Activated CD4-positive, alpha-beta memory T cell treated with anti-CD3 and anti-CD28 coated beads for 36 hours (primary cell): ENCODE results near the gene INPP4A. TPM values are rescaled to one million over a fixed set of nuclear protein-coding genes. Genes with fewer than 3 reads are reported as not detected.

ENCODE experiments used
- CTCF ChIA-PET: fragments of 350-600 bp; sonication (Branson Sonifier 250); formaldehyde crosslinking; loops from one replicate; lab custom pipeline; 2021; ENCODE audit warnings: antibody characterized with exemption, inconsistent platforms; lab: Charles Lee
- POLR2A ChIA-PET: fragments of 350-600 bp; sonication (Branson Sonifier 250); formaldehyde crosslinking; loops from one replicate; lab custom pipeline; 2021; ENCODE audit warnings: antibody characterized with exemption; lab: Charles Lee
- DNase-seq: peaks from one replicate; pipeline ENCODE4 v3.0.0-alpha.2; 2020
- H3K27ac Mint-ChIP-seq: one replicate; pipeline ENCODE4 v1.8.0; 2021; ENCODE audit warnings: mixed read lengths
- H3K27me3 Mint-ChIP-seq: one replicate; pipeline ENCODE4 v1.8.0; 2021; ENCODE audit warnings: mixed read lengths
- H3K36me3 Mint-ChIP-seq: one replicate; pipeline ENCODE4 v1.8.0; 2021; ENCODE audit warnings: mixed read lengths
- H3K4me1 Mint-ChIP-seq: one replicate; pipeline ENCODE4 v1.8.0; 2021; ENCODE audit warnings: low read depth, mixed read lengths
- H3K4me3 Mint-ChIP-seq: one replicate; pipeline ENCODE4 v1.8.0; 2021; ENCODE audit warnings: mild to moderate bottlenecking, mixed read lengths
- H3K9me3 Mint-ChIP-seq: one replicate; pipeline ENCODE4 v1.8.0; 2021; ENCODE audit warnings: mixed read lengths
- intact Hi-C: fragments of 100-400 bp; cut with micrococcal nuclease; formaldehyde crosslinking; loops from one replicate; pipeline ENCODE4 v1.15.1; 2023
- total RNA-seq, 2 experiments: library from RNA; stranded (reverse); gene quantifications; one replicate each; pipeline ENCODE4 v1.2.3, GENCODE V29; 2021

INPP4A gene
- total RNA-seq, 2 experiments from 2014 or later = 40.7 to 42.0 TPM

- CTCF ChIA-PET = interaction anchor here (1.1 to 1.3 kb wide), 3 partner anchors 44 to 107 kb away, joined by 3 to 4 read pairs (median 4); no protein-coding TSS in a partner anchor
- intact Hi-C loops = no loop called here
- no peak for DNase-seq
- no peaks in the 10 kb centered on the region for H3K27me3 Mint-ChIP-seq
- no peaks in the 10 kb centered on the region for H3K9me3 Mint-ChIP-seq
- H3K36me3 Mint-ChIP-seq = peaks cover 10% of the 10 kb centered on the region
- H3K4me3 Mint-ChIP-seq = no peak overlapping the region
- POLR2A ChIA-PET = no interaction called here
- peaks cover 33% of the 10 kb centered on the region for H3K4me1 Mint-ChIP-seq
- no peak overlapping the region for H3K27ac Mint-ChIP-seq
Observed at GRCh38 chr2:98519851-98520250, 75.2 kb downstream of the INPP4A start.

- DNase-seq = no peak
Observed at GRCh38 chr2:98520806-98521205, 76.1 kb downstream of the INPP4A start.

GRCh38 chr2:98521266-98521665, 76.6 kb downstream of the INPP4A start:
- H3K9me3 Mint-ChIP-seq = no peaks in the 10 kb centered on the region
- no peak overlapping the region for H3K4me3 Mint-ChIP-seq
- no peaks in the 10 kb centered on the region for H3K27me3 Mint-ChIP-seq
- H3K27ac Mint-ChIP-seq = no peak overlapping the region
- intact Hi-C loops = no loop called here
- peaks cover 20% of the 10 kb centered on the region for H3K4me1 Mint-ChIP-seq
- DNase-seq = no peak
- POLR2A ChIA-PET = no interaction called here
- H3K36me3 Mint-ChIP-seq = peaks cover 12% of the 10 kb centered on the region
- CTCF ChIA-PET = no interaction called here

More at GRCh38 chr2:98520806-98521205, 76.1 kb downstream of the INPP4A start:
- Mint-ChIP-seq H3K4me3 (no peak overlapping the region), H3K36me3 (peaks cover 12% of the 10 kb centered on the region), H3K4me1 (peaks cover 24% of the 10 kb centered on the region), H3K27ac (no peak overlapping the region), H3K27me3 (no peaks in the 10 kb centered on the region), H3K9me3 (no peaks in the 10 kb centered on the region)
- CTCF ChIA-PET = interaction anchor here (1.1 kb wide), 1 partner anchor 108 kb away, joined by 4 read pairs; no protein-coding TSS in a partner anchor
- POLR2A ChIA-PET = no interaction called here
- intact Hi-C loops = no loop called here

- Mint-ChIP-seq H3K4me1 (peaks cover 12% of the 10 kb centered on the region), H3K4me3 (no peak overlapping the region), H3K27me3 (no peaks in the 10 kb centered on the region), H3K9me3 (no peaks in the 10 kb centered on the region), H3K27ac (no peak overlapping the region), H3K36me3 (peaks cover 15% of the 10 kb centered on the region)
- CTCF ChIA-PET = interaction anchor here (2.2 kb wide), 1 partner anchor 110 kb away, joined by 7 read pairs; no protein-coding TSS in a partner anchor
- intact Hi-C loops = no loop called here
- DNase-seq = no peak
- POLR2A ChIA-PET = no interaction called here
Observed at GRCh38 chr2:98522854-98523253, 78.2 kb downstream of the INPP4A start.

GRCh38 chr2:98524168-98524567, 79.5 kb downstream of the INPP4A start:
- peaks cover 14% of the 10 kb centered on the region for H3K36me3 Mint-ChIP-seq
- POLR2A ChIA-PET = interaction anchor here (0.7 kb wide), 1 partner anchor 9 kb away, joined by 3 read pairs; no protein-coding TSS in a partner anchor

GRCh38 chr2:98528349-98528748, 83.7 kb downstream of the INPP4A start:
- ChIA-PET POLR2A (no interaction called here), CTCF (interaction anchor here (0.6 to 2.2 kb wide), 3 partner anchors 40 to 115 kb away, joined by 4 to 7 read pairs (median 4); no protein-coding TSS in a partner anchor)
- Mint-ChIP-seq H3K9me3 (no peaks in the 10 kb centered on the region), H3K27me3 (no peaks in the 10 kb centered on the region), H3K4me3 (no peak overlapping the region), H3K27ac (no peak overlapping the region), H3K4me1 (peaks cover 7% of the 10 kb centered on the region), H3K36me3 (peaks cover 5% of the 10 kb centered on the region)
- no peak for DNase-seq
- intact Hi-C loops = no loop called here

More at GRCh38 chr2:98524168-98524567, 79.5 kb downstream of the INPP4A start:
- Mint-ChIP-seq H3K4me3 (no peak overlapping the region), H3K27ac (no peak overlapping the region), H3K9me3 (no peaks in the 10 kb centered on the region), H3K27me3 (no peaks in the 10 kb centered on the region), H3K4me1 (peaks cover 7% of the 10 kb centered on the region)
- CTCF ChIA-PET = interaction anchor here (2.2 kb wide), 1 partner anchor 112 kb away, joined by 7 read pairs; no protein-coding TSS in a partner anchor
- no peak for DNase-seq
- intact Hi-C loops = no loop called here

- peaks cover 5% of the 10 kb centered on the region for H3K36me3 Mint-ChIP-seq
- H3K4me3 Mint-ChIP-seq = no peak overlapping the region
- ChIA-PET POLR2A (interaction anchor here (0.7 kb wide), 1 partner anchor 115 kb away, joined by 3 read pairs; no protein-coding TSS in a partner anchor), CTCF (no interaction called here)
- intact Hi-C loops = no loop called here
- no peaks in the 10 kb centered on the region for H3K27me3 Mint-ChIP-seq
- H3K4me1 Mint-ChIP-seq = peaks cover 7% of the 10 kb centered on the region
- H3K27ac Mint-ChIP-seq = no peak overlapping the region
- no peak for DNase-seq
- H3K9me3 Mint-ChIP-seq = no peaks in the 10 kb centered on the region
Observed at GRCh38 chr2:98530114-98530513, 85.5 kb downstream of the INPP4A start.

- peaks cover 3% of the 10 kb centered on the region for H3K4me1 Mint-ChIP-seq
- no peaks in the 10 kb centered on the region for H3K9me3 Mint-ChIP-seq
- H3K27me3 Mint-ChIP-seq = no peaks in the 10 kb centered on the region
- intact Hi-C loops = no loop called here
- POLR2A ChIA-PET = interaction anchor here (0.5 kb wide), 1 partner anchor 64 kb away, joined by 4 read pairs; no protein-coding TSS in a partner anchor
- H3K27ac Mint-ChIP-seq = no peak overlapping the region
- H3K4me3 Mint-ChIP-seq = no peak overlapping the region
- CTCF ChIA-PET = interaction anchor here (0.7 to 1.5 kb wide), 2 partner anchors 27 to 78 kb away, joined by 3 to 6 read pairs; no protein-coding TSS in a partner anchor
- peaks cover 8% of the 10 kb centered on the region for H3K36me3 Mint-ChIP-seq
- DNase-seq = no peak
Observed at GRCh38 chr2:98532756-98533155, 88.1 kb downstream of the INPP4A start.

GRCh38 chr2:98533547-98533946, 88.9 kb downstream of the INPP4A start:
- Mint-ChIP-seq H3K4me1 (peaks cover 7% of the 10 kb centered on the region), H3K9me3 (no peaks in the 10 kb centered on the region), H3K36me3 (peaks cover 12% of the 10 kb centered on the region), H3K27me3 (no peaks in the 10 kb centered on the region), H3K4me3 (no peak overlapping the region), H3K27ac (no peak overlapping the region)
- intact Hi-C loops = no loop called here
- no peak for DNase-seq
- ChIA-PET POLR2A (no interaction called here), CTCF (no interaction called here)

- Mint-ChIP-seq H3K9me3 (no peaks in the 10 kb centered on the region), H3K36me3 (peaks cover 21% of the 10 kb centered on the region), H3K4me3 (no peak overlapping the region), H3K27ac (no peak overlapping the region), H3K4me1 (peaks cover 15% of the 10 kb centered on the region), H3K27me3 (no peaks in the 10 kb centered on the region)
- no peak for DNase-seq
- ChIA-PET POLR2A (no interaction called here), CTCF (interaction anchor here (1.6 kb wide), 1 partner anchor 121 kb away, joined by 3 read pairs; no protein-coding TSS in a partner anchor)
- intact Hi-C loops = no loop called here
Observed at GRCh38 chr2:98534761-98535160, 90.1 kb downstream of the INPP4A start.

GRCh38 chr2:98535971-98536677, 91.5 kb downstream of the INPP4A start:
- H3K4me1 Mint-ChIP-seq = peaks cover 15% of the 10 kb centered on the region

GRCh38 chr2:98537390-98538126, 92.9 kb downstream of the INPP4A start:
- no peak overlapping the region for H3K4me3 Mint-ChIP-seq
- intact Hi-C loops = loop anchor here (1.0 kb wide), 1 partner anchor 69 kb away; no protein-coding TSS in a partner anchor
- no peak overlapping the region for H3K27ac Mint-ChIP-seq
- DNase-seq = no peak
- H3K36me3 Mint-ChIP-seq = peaks cover 24% of the 10 kb centered on the region
- H3K27me3 Mint-ChIP-seq = no peaks in the 10 kb centered on the region
- H3K9me3 Mint-ChIP-seq = no peaks in the 10 kb centered on the region
- ChIA-PET CTCF (no interaction called here), POLR2A (no interaction called here)
- H3K4me1 Mint-ChIP-seq = peaks cover 24% of the 10 kb centered on the region

More at GRCh38 chr2:98535971-98536677, 91.5 kb downstream of the INPP4A start:
- Mint-ChIP-seq H3K4me3 (no peak overlapping the region), H3K27ac (no peak overlapping the region), H3K27me3 (no peaks in the 10 kb centered on the region), H3K9me3 (no peaks in the 10 kb centered on the region), H3K36me3 (peaks cover 24% of the 10 kb centered on the region)
- DNase-seq = no peak
- intact Hi-C loops = no loop called here
- ChIA-PET POLR2A (no interaction called here), CTCF (interaction anchor here (0.7 kb wide), 1 partner anchor 33 kb away, joined by 3 read pairs; no protein-coding TSS in a partner anchor)
